HG03039 (cell line): ENCODE results near the gene IARS2.

Experiments used
- ATAC-seq: cut with Tn5 transposase; IDR thresholded peaks from one replicate; pipeline ENCODE4 v1.9.1; 2021; ENCODE audit warnings: mild to moderate bottlenecking, moderate library complexity; ENCODE audit not compliant: unreplicated experiment

Gene IARS2

GRCh38 chr1:220094016-220094911, at the start of gene IARS2:
Gene IARS2 (plus strand): TSS chr1:220094132. CDS start chr1:220094217, 85 bp downstream.
- peak; percentile 54 for ATAC-seq

GRCh38 chr1:220044678-220045355, 49.1 kb upstream of the IARS2 start:
- ATAC-seq: no peak

GRCh38 chr1:220045356-220046051, 48.4 kb upstream of the IARS2 start:
- no peak for ATAC-seq

- peak; percentile 97 for ATAC-seq
These were observed 47.6 kb upstream of the IARS2 start, which contains the start of gene EPRS1 for GRCh38 chr1:220046052-220046930. Gene EPRS1 (minus strand): TSS chr1:220046505. CDS start chr1:220046388, 117 bp downstream.

GRCh38 chr1:220056374-220056773, 37.6 kb upstream of the IARS2 start:
- ATAC-seq: no peak

- no peak for ATAC-seq
These were observed 33.1 kb upstream of the IARS2 start for GRCh38 chr1:220060876-220061275.

GRCh38 chr1:220062629-220063028, 31.3 kb upstream of the IARS2 start:
- ATAC-seq: no peak

GRCh38 chr1:220067269-220068204, 26.4 kb upstream of the IARS2 start:
- no peak for ATAC-seq

- no peak for ATAC-seq
These were observed 16.8 kb upstream of the IARS2 start for GRCh38 chr1:220076861-220077762.

- no peak for ATAC-seq
These were observed 16.0 kb upstream of the IARS2 start for GRCh38 chr1:220077887-220078286.

GRCh38 chr1:220084460-220084859, 9.5 kb upstream of the IARS2 start:
- no peak for ATAC-seq

- peak; percentile 34 for ATAC-seq
These were observed 7.7 kb upstream of the IARS2 start for GRCh38 chr1:220086261-220086686.

- peak; percentile 57 for ATAC-seq
These were observed 4.0 kb upstream of the IARS2 start, which contains the start of gene BPNT1 for GRCh38 chr1:220089650-220090556. Gene BPNT1 (minus strand): TSS chr1:220089788. CDS start chr1:220079846, 9,942 bp downstream.

GRCh38 chr1:220092694-220093093, 1.2 kb upstream of the IARS2 start:
- no peak for ATAC-seq

GRCh38 chr1:220093361-220094015, 444 bp upstream of the IARS2 start:
- no peak for ATAC-seq

- ATAC-seq: no peak
These were observed 5.9 kb downstream of the IARS2 start for GRCh38 chr1:220099826-220100225.
